Measurements from ENCODE around the gene ZDHHC22.

ZDHHC22 gene

DNA sequence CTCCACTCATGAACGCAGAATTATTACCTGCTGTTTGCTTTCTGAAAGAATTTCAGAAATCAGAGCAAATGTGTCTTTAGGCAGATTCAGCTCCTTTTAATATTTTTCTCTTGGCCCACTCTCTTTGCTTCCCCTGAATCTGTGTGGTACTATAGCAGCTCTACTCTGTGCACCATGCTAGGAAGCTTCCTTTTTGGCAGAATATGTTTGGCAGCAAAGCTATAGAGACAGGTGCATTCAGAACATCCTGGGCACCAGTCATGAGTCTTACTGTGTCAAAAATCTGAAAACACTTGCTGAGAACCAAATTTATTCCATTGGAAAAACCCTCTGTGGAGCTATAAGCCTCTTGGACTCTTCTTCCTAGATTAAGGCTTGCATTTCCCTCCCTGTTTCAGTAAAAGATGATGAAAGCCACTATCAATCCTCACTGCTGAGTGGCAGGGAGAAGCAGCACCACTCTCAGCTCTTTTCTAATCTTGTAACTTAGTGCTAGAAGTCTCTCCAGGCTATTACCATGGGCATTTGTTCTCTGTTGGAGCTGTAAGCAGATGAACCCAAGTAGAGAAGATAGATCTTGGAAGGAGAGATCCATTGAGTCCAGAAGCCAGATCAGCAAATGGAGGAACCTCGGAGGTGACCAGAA lies 25.3 kb downstream of the ZDHHC22 start:
- peaks cover 40% of the 10 kb centered on the region for H3K4me1 ChIP-seq (ENCODE audit: insufficient read depth, low read length, severe bottlenecking)
- peaks cover 53% of the 10 kb centered on the region for H3K36me3 ChIP-seq (ENCODE audit: insufficient read depth, low read length)
- H2AFZ ChIP-seq (ENCODE audit: low read length): no peak overlapping the region
- H4K20me1 ChIP-seq (ENCODE audit: insufficient read depth, low read length): no peaks in the 10 kb centered on the region
- peak overlapping the region; percentile 70 for H3K27ac ChIP-seq (ENCODE audit: low read depth, low read length, poor library complexity, severe bottlenecking)
- H3K4me2 ChIP-seq (ENCODE audit: low read length): no peak overlapping the region
- H3K9ac ChIP-seq (ENCODE audit: low read length): no peak overlapping the region
- 0 out of 2 replicates have a peak, but pooled peaks cover 5% of the 10 kb centered on the region for H3F3A ChIP-seq (ENCODE audit: insufficient read depth, low read length)
- H3K9me2 ChIP-seq (ENCODE audit: low read depth, low read length): no peaks in the 10 kb centered on the region
- H3K79me2 ChIP-seq (ENCODE audit: insufficient read depth, low read length): no peaks in the 10 kb centered on the region
- no peak for TF ChIP-seq EZH2 (IDR thresholded peaks at IDR 0.05; ENCODE audit: borderline replicate concordance, low read length)
- TF ChIP-seq, protein P1, sequence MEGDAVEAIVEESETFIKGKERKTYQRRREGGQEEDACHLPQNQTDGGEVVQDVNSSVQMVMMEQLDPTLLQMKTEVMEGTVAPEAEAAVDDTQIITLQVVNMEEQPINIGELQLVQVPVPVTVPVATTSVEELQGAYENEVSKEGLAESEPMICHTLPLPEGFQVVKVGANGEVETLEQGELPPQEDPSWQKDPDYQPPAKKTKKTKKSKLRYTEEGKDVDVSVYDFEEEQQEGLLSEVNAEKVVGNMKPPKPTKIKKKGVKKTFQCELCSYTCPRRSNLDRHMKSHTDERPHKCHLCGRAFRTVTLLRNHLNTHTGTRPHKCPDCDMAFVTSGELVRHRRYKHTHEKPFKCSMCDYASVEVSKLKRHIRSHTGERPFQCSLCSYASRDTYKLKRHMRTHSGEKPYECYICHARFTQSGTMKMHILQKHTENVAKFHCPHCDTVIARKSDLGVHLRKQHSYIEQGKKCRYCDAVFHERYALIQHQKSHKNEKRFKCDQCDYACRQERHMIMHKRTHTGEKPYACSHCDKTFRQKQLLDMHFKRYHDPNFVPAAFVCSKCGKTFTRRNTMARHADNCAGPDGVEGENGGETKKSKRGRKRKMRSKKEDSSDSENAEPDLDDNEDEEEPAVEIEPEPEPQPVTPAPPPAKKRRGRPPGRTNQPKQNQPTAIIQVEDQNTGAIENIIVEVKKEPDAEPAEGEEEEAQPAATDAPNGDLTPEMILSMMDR (IDR thresholded peaks at IDR 0.05; ENCODE audit: low read length): no peak
- H3K4me3 ChIP-seq (ENCODE audit: low read depth, low read length, poor library complexity, severe bottlenecking): no peak overlapping the region
- no peaks in the 10 kb centered on the region for H3K9me3 ChIP-seq (ENCODE audit: low read length)
- no peaks in the 10 kb centered on the region for H3K27me3 ChIP-seq (ENCODE audit: insufficient read depth, low read length)

DNA sequence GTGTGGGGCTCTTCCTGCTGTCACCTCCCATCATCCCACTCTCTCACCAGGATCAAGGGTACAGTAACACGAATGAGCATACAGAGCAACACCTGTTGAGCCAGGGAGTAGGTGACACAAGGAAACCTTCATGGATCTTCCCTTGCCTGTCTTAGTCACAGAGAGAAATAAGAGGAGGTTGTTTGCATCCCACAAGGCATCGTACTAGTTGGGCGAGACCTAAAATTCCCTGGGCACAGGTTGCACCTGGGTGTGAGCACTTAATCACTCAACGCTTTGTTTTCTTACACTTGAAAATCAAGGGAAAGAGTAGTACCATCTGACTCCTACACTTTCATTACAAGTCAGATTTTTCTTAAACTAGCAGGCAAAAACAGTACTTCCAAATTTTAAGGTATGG lies 27.0 kb downstream of the ZDHHC22 start:
- no peak overlapping the region for H2AFZ ChIP-seq (ENCODE audit: low read length)
- H3K4me2 ChIP-seq (ENCODE audit: low read length): no peak overlapping the region
- H3K36me3 ChIP-seq (ENCODE audit: insufficient read depth, low read length): peaks cover 70% of the 10 kb centered on the region
- H3F3A ChIP-seq (ENCODE audit: insufficient read depth, low read length): no peaks in the 10 kb centered on the region
- H3K27me3 ChIP-seq (ENCODE audit: insufficient read depth, low read length): no peaks in the 10 kb centered on the region
- H3K9ac ChIP-seq (ENCODE audit: low read length): no peak overlapping the region
- no peaks in the 10 kb centered on the region for H3K79me2 ChIP-seq (ENCODE audit: insufficient read depth, low read length)
- peaks cover 24% of the 10 kb centered on the region for H3K4me1 ChIP-seq (ENCODE audit: insufficient read depth, low read length, severe bottlenecking)
- H3K27ac ChIP-seq (ENCODE audit: low read depth, low read length, poor library complexity, severe bottlenecking): no peak overlapping the region
- TF ChIP-seq, protein P1 (IDR thresholded peaks at IDR 0.05; ENCODE audit: low read length): no peak
- no peak for TF ChIP-seq EZH2 (IDR thresholded peaks at IDR 0.05; ENCODE audit: borderline replicate concordance, low read length)
- no peak overlapping the region for H3K4me3 ChIP-seq (ENCODE audit: low read depth, low read length, poor library complexity, severe bottlenecking)
- no peaks in the 10 kb centered on the region for H4K20me1 ChIP-seq (ENCODE audit: insufficient read depth, low read length)
- H3K9me2 ChIP-seq (ENCODE audit: low read depth, low read length): no peaks in the 10 kb centered on the region
- H3K9me3 ChIP-seq (ENCODE audit: low read length): no peaks in the 10 kb centered on the region

DNA sequence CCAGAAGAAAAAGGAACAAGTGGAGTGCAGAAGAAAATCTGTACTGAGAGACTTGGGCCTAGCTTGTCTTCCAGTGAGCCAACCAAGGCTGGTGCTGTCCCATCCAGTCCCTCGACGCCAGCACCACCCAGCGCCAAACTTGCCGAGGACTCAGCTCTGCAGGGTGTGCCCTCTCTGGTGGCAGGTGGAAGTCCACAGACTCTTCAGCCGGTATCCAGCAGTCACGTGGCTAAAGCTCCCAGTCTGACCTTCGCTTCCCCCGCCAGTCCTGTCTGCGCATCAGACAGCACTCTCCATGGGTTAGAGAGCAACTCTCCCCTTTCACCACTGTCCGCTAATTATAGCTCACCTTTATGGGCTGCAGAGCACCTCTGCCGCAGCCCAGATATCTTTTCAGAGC lies 27.9 kb downstream of the ZDHHC22 start:
- Histone ChIP-seq H3K9me2 (ENCODE audit: low read depth, low read length) (no peaks in the 10 kb centered on the region), H4K20me1 (ENCODE audit: insufficient read depth, low read length) (no peaks in the 10 kb centered on the region), H3K9me3 (ENCODE audit: low read length) (no peaks in the 10 kb centered on the region), H3K27ac (ENCODE audit: low read depth, low read length, poor library complexity, severe bottlenecking) (no peak overlapping the region), H3K4me1 (ENCODE audit: insufficient read depth, low read length, severe bottlenecking) (peaks cover 14% of the 10 kb centered on the region), H3K27me3 (ENCODE audit: insufficient read depth, low read length) (no peaks in the 10 kb centered on the region), H3K36me3 (ENCODE audit: insufficient read depth, low read length) (peaks cover 80% of the 10 kb centered on the region), H3K79me2 (ENCODE audit: insufficient read depth, low read length) (no peaks in the 10 kb centered on the region), H3K9ac (ENCODE audit: low read length) (no peak overlapping the region), H2AFZ (ENCODE audit: low read length) (no peak overlapping the region), H3K4me2 (ENCODE audit: low read length) (no peak overlapping the region), H3F3A (ENCODE audit: insufficient read depth, low read length) (no peaks in the 10 kb centered on the region), H3K4me3 (ENCODE audit: low read depth, low read length, poor library complexity, severe bottlenecking) (no peak overlapping the region)
- TF ChIP-seq, protein P1 (IDR thresholded peaks at IDR 0.05; ENCODE audit: low read length): no peak
- no peak for TF ChIP-seq EZH2 (IDR thresholded peaks at IDR 0.05; ENCODE audit: borderline replicate concordance, low read length)

All from OCI-LY1 (cell line).